SK-MEL-5 (cell line): ENCODE measurements around the gene PADI2. TPM values are rescaled to one million over a fixed set of nuclear protein-coding genes. Genes with fewer than 3 reads are reported as not detected.

Source experiments
- DNase-seq: peaks from one replicate; pipeline ENCODE4 v3.0.0-alpha.2; 2016; ENCODE audit warnings: low read depth, low spot score
- in situ Hi-C: cut with HindIII; loops from 2 replicates; pipeline ENCODE4 v1.10.0; 2016; ENCODE audit warnings: low sequenced_read_pairs, high pct_unique_total_duplicates, low pct_unique_long_range_greater_than_20kb
- total RNA-seq: library from RNA; depleted of rRNA; stranded (reverse); fragments of >200 nt; shearing (Covaris generic); gene quantifications from 2 replicates; pipeline ENCODE4 v1.2.3, GENCODE V29; 2014

The PADI2 gene
- total RNA-seq, 1 experiment from 2014 or later: 2.4 TPM

- in situ Hi-C loops: no loop called here
- peak; percentile 97 for DNase-seq
These were observed 65.4 kb downstream of the PADI2 start, which contains the start of gene SDHB for GRCh38 chr1:17053685-17054410. SDHB (minus strand) TSS chr1:17054032; CDS start chr1:17054019, 13 bp downstream.

- no peak for DNase-seq
- in situ Hi-C loops: no loop called here
These were observed 66.1 kb downstream of the PADI2 start for GRCh38 chr1:17053086-17053684.

GRCh38 chr1:17052641-17053040 is 66.6 kb downstream of the PADI2 start:
- no peak for DNase-seq
- in situ Hi-C loops: no loop called here

- in situ Hi-C loops: no loop called here
- no peak for DNase-seq
These were observed 67.2 kb downstream of the PADI2 start for GRCh38 chr1:17052038-17052437.

- DNase-seq: no peak
- in situ Hi-C loops: no loop called here
These were observed 71.3 kb downstream of the PADI2 start for GRCh38 chr1:17047924-17048323.

GRCh38 chr1:17046334-17046657 is 73.0 kb downstream of the PADI2 start:
- in situ Hi-C loops: no loop called here

GRCh38 chr1:17045634-17046333 is 73.5 kb downstream of the PADI2 start:
- in situ Hi-C loops: no loop called here

More at GRCh38 chr1:17046334-17046657, 73.0 kb downstream of the PADI2 start:
- DNase-seq: peak; percentile 11

GRCh38 chr1:17045150-17045549 is 74.1 kb downstream of the PADI2 start:
- in situ Hi-C loops: no loop called here

More at GRCh38 chr1:17045634-17046333, 73.5 kb downstream of the PADI2 start:
- DNase-seq: peak; percentile 65

GRCh38 chr1:17043676-17044075 is 75.6 kb downstream of the PADI2 start:
- no peak for DNase-seq
- in situ Hi-C loops: no loop called here

More at GRCh38 chr1:17045150-17045549, 74.1 kb downstream of the PADI2 start:
- no peak for DNase-seq

GRCh38 chr1:17040135-17040534 is 79.1 kb downstream of the PADI2 start:
- no peak for DNase-seq
- in situ Hi-C loops: no loop called here

GRCh38 chr1:17039522-17039921 is 79.7 kb downstream of the PADI2 start:
- in situ Hi-C loops: no loop called here
- no peak for DNase-seq

- in situ Hi-C loops: no loop called here
- no peak for DNase-seq
These were observed 85.8 kb downstream of the PADI2 start for GRCh38 chr1:17033481-17033880.

GRCh38 chr1:17032741-17033140 is 86.5 kb downstream of the PADI2 start:
- DNase-seq: no peak
- in situ Hi-C loops: no loop called here

- no peak for DNase-seq
- in situ Hi-C loops: no loop called here
These were observed 87.8 kb downstream of the PADI2 start for GRCh38 chr1:17031436-17031835.

GRCh38 chr1:17030206-17030605 is 89.0 kb downstream of the PADI2 start:
- DNase-seq: no peak
- in situ Hi-C loops: no loop called here

- in situ Hi-C loops: no loop called here
- no peak for DNase-seq
These were observed 90.5 kb downstream of the PADI2 start for GRCh38 chr1:17028662-17029188.

GRCh38 chr1:17027900-17028299 is 91.4 kb downstream of the PADI2 start:
- in situ Hi-C loops: no loop called here
- DNase-seq: no peak

- in situ Hi-C loops: no loop called here
- no peak for DNase-seq
These were observed 91.8 kb downstream of the PADI2 start for GRCh38 chr1:17027403-17027802.
